Gastrocnemius medialis (tissue), 4 donors: Measurements from ENCODE around the gene TP63.

Experiments used
- POLR2A ChIP-seq, 2 donors: fragments of 450-650 bp; IDR thresholded peaks; one replicate each; pipeline ENCODE4 v1.6.1; 2017; ENCODE audit warnings: antibody characterized with exemption in 2 of 2, mild to moderate bottlenecking in 2 of 2, moderate library complexity in 2 of 2
- TF ChIP-seq, protein P1 (sequence below), 5 experiments: fragments of 450-650 bp in 3 of 5; fragments of 200-600 bp in 2 of 5; sonication (generic) in 2 of 5; IDR thresholded peaks in 4 of 5; conservative IDR thresholded peaks in 1 of 5; 1 replicate in 4 of 5; 2 replicates in 1 of 5; pipeline ENCODE4 v1.5.1; 2016 to 2019; ENCODE audit warnings: antibody characterized with exemption in 5 of 5, mild to moderate bottlenecking in 3 of 5, moderate library complexity in 3 of 5

DNA sequence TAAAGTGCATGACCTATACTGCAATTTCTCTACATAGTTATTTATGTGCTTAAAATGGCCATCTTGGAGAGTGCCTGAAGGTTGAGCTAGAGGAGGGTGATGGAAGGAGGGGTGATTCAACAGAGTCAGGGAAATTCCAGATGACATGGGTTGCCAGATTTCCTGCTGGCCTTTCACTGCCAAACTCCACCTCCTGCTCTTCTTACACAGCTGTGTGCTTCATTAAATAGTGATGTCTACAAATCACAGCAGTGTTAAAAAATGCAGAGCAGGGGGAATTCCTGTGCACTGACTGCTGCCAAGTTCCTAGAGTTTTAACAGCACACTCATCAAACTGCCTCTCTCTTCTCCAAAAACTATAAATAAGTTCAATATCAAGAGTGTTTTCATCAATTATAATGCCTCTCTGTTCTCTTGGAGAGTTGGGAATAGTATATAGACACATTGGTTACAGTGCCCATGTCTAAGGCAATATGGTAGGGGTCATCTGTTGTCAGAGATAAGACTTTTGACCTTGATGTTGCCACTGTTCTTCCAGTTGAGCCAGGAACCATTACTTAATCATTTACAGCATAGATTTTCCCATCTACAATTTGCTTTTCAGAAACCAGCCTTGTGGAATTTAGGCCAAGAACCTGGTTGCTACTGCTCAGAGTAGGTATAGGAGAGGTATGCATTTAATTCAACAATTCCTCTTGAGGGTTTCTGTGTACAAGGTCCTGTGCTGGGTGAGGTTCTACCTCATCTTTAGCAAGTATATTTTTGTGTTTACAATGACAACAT, 79.6 kb downstream of the TP63 start:
- TF ChIP-seq, protein P1, sequence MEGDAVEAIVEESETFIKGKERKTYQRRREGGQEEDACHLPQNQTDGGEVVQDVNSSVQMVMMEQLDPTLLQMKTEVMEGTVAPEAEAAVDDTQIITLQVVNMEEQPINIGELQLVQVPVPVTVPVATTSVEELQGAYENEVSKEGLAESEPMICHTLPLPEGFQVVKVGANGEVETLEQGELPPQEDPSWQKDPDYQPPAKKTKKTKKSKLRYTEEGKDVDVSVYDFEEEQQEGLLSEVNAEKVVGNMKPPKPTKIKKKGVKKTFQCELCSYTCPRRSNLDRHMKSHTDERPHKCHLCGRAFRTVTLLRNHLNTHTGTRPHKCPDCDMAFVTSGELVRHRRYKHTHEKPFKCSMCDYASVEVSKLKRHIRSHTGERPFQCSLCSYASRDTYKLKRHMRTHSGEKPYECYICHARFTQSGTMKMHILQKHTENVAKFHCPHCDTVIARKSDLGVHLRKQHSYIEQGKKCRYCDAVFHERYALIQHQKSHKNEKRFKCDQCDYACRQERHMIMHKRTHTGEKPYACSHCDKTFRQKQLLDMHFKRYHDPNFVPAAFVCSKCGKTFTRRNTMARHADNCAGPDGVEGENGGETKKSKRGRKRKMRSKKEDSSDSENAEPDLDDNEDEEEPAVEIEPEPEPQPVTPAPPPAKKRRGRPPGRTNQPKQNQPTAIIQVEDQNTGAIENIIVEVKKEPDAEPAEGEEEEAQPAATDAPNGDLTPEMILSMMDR (IDR thresholded peaks at IDR 0.05 in 4 of 5, conservative IDR thresholded peaks at IDR 0.05 in 1 of 5): no peak
- TF ChIP-seq POLR2A (IDR thresholded peaks at IDR 0.05): no peak
